ENCODE results near the gene KDM4B.
"Not testable (repeated sequence)": the region's sequence is repeated elsewhere in the genome, so short reads cannot be mapped to it uniquely, and the experiment has no call there.

Gene KDM4B

DNA sequence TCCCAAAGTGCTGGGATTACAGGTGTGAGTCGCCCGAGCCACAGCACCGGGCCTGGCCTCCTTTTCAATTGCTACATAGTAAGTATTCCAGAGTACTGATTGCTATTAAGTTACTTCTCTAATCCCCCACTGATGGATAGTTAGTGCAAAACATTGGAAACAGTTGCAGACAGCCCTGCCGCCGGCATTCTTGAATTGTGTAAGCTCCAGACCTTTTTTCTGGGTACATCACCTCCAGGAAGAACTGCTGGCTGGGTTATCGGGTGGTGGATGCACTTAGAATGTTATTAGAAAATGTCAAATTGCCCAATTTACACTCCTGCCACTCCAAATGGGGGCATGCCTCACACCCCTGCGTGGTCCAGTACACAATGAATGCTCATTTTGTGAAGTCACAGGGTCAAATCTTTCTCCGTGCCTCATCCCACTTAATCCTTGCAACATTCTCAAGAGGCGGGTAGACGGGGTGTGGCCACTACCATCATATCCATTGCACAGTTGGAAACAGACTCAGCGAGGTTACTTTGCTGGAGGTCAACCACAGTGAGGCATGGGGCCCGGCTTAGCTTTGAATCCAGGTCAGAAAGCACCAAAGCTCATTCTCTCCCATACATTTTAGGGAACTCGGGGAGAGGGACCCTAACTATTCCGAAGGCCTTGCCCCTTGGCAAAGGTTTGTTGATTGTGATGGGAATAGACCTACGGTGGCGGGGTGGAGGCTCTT lies 1.0 kb upstream of the KDM4B start:
- no peak for DNase-seq (ENCODE audit: low read depth in 2 of 2)

DNA sequence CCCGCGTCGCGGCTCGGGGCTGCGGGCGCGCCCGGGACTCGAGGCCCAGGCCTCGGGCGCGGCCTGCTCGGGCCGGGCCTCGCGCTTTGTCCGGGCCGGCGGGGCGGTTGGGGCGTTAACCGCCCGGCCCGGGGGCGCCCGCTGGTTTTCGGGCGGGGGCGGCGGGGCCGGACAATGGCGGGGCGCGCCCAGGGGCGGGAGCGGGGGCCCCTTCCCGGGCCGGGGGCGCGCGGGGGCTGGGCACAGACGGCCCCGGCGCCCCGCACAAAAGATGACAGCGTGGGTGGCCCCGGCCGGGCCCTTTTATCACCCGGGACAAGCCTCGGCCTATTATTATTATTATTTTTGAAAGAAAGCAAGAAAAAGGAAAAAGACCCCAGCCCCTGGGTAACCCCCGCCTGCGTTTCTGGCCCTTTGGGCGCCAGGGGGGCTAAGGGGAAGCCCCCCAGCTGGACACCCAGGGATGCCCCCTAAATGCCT lies 419 bp downstream of the KDM4B start:
- DNase-seq (ENCODE audit: low read depth in 2 of 2) = no peak

DNA sequence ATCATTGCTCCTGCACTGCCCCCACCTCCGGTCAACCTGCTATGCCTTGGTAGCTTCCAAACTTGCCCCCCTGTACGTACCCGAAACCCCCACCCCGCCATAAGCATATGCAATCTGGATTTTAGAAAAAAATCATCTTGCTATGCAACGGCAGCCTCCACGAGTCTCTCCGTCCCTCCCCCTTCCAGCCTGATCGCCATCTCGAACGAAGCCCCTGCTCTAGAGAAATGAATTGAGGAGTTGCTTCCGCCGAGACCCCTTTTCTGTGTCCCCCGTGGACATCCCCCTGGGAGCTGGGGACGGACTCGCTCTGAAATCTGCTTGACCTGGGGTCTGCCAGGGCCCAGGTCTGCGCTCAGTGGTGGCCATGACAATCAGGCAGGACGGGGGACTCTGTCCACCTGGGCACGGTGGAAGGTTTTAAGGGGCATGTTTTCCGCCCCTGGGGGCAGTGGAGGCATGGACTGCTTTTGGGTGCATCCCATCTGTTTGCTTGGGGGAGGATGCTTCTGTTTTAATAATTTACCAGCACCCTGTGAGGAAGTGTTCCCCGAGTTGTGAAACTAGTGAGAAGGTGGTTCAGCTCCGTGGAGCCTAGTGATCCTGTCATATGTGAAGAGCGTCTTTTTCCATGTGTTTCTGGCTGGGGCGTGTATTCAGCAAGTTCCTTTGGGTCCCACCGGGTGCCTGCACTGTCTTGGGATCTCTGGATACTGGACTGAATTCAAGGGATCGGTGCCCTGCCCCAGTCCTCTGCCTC lies 1.0 kb downstream of the KDM4B start:
- no peak for DNase-seq (ENCODE audit: low read depth in 2 of 2)

DNA sequence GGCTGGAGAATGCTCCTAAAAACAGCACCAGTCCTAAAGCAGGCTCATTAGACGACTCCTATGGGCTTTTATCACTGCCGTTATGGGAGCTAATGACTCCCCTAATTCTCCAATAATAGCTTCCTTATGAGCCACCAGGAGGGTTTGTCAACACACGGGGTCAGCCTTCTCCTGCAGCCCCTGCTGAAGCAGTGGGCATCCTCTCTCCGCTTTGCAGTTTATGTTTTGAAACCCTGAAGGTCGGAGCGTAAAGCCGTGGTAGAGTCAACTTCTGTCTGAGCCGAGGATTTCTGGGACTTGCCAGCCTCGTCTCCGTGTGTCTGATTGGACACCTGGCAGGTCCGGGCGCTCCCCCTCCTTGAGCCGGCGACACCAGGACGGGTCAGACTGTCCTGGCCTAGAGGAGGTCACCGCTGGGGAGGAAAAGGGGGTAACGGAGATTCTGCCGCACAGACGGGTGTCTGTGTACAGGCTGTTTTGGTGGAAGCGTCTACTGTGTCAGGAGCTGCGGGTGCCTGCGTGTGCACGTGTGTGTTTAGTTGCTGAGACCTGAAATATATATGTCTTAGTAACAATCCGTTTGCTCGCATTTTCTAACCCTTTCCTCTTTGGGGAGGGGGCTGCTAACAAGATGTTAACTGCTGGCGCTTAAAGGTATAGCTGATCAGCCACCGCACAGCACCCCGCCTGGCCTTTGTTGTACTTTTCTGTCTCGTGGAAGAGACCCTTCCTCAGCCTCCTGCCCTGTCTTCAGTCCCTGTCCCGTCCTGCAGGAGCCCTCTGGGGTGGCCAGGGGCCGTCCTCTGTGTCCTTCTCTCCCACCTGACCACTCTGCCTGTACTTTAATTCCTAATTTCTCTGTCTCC lies 1.9 kb downstream of the KDM4B start:
- DNase-seq (ENCODE audit: low read depth in 2 of 2) = no peak

DNA sequence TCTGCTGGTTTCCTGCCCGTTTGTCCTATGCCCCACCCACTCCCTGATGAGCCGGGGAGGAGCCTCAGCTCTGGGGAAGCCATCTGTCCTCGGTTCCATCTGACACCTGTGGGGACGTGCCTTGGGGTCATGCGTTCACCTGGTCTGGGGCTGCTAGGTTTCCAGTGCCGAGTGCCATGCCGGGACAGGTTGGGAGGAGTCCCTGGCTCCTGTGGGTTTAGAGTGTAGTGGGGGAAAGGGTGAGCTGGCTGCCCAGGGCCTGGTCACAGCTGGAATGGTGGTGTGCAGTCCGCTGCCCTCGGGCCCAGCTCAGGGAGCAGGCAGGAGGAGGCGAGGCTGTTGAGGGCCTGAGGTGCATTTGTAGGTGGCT lies 2.5 kb downstream of the KDM4B start:
- no peak for DNase-seq (ENCODE audit: low read depth in 2 of 2)

DNA sequence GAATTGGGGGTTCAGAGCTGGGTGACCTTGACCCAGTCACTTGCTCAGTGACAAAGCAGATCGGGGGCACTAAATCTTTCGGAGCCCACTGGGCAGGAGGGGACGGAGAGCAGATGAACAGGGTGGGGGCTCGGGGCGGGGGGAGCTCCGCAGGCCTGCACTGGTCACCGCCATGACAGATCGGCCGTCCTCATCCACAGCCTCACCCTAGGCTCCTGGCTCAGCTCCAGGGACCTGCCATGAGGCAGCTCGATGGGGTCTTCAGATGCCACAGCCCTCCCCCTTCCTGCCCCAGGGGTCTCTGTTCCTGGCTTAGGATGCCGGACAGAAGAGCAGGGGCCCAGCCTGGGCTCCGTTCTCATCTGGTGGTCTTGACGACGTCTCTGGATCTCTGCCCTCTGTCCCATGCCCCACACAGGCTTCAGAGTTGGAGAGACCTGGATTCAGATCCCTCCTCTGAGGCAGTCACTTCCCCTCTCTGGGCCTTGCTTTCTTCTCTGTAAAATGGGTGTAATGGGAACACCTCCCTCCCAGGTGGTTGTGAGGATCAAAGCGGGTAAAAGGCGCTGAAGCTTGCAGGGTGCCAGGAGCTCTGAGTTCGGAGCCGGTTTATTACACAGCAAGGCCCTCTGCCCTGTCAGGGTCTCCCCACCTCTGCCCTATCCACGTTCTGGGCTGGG lies 3.0 kb downstream of the KDM4B start:
- no peak for DNase-seq (ENCODE audit: low read depth in 2 of 2)

DNA sequence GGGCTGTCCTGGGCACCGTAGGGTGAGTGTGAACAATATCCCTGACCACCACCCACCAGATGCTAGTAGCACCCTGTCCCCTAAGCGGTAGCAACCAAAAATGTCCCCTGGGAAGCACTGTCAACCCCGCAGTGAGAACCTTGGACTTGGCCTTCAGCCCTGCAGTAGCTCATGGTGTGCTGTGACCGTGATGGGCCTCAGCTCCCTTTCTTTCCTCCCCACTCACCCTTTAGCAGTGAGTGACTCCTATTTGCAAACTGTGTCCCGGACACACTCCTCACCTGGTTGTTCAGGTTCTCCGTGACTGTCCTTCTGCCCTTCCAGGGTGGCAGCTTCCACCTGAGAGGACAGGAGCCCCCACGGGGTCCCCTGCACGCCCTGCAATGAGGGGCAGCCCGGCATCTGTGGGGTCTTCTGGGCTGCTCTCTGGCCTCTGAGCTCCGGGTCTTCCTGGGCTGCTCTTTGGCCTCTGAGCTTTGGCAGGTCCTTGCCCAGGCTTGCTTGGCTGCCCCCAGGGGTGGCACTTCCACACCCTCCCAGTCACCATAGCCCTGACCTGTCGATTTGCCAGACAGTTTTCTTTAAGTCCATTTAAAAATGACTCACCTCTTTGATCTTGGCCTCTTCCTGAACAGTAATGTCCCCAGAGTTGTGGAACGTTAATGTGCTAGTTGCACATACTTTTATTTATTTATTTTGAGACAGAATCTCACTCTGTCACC lies 3.8 kb downstream of the KDM4B start:
- no peak for DNase-seq (ENCODE audit: low read depth in 2 of 2)

DNA sequence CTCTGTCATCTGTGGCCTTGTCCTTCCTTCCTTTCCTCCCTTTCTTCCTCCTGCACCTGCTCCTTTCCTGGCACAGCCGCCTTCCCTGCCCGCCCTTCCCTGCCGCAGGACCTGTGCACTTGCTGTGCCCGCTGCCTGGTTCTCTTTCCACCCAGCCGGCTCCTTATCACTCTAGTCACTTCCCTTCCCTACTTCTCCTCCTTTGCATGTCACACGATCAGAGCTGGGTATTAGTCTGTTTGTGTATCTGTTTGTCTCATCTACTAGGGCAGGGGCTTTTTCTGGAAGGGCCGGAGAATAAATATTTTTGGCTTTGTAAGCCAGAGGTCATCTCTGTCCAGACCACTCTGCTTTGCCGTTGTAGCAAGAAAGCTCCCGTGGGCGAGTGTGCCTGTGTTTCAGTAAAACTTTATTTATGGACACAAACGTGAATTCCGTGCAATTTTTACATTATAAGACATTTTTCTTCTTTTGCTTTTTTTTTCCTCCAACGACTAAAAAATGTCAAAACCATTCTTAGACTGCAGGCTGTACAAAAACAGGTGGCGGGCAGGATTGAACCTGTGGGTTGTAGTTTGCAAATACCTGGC lies 6.1 kb downstream of the KDM4B start:
- no peak for DNase-seq (ENCODE audit: low read depth in 2 of 2)

DNA sequence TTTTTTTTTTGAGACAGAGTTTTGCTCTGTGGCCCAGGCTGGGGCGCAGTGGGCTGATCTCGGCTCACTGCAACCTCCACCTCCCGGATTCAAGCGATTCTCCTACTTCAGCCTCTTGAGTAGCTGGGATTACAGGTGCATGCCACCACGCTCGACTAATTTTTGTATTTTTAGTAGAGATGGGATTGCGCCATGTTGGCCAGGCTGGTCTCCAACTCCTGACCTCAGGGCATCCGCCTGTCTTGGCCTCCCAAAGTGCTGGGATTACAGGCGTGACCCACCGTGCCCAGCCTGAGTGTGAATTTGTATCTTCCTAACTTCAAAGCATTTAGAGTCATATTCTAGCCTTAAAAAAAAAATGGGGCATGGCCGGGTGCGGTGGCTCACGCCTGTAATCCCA lies 6.7 kb downstream of the KDM4B start:
- DNase-seq (ENCODE audit: low read depth in 2 of 2) = not testable (repeated sequence)

DNA sequence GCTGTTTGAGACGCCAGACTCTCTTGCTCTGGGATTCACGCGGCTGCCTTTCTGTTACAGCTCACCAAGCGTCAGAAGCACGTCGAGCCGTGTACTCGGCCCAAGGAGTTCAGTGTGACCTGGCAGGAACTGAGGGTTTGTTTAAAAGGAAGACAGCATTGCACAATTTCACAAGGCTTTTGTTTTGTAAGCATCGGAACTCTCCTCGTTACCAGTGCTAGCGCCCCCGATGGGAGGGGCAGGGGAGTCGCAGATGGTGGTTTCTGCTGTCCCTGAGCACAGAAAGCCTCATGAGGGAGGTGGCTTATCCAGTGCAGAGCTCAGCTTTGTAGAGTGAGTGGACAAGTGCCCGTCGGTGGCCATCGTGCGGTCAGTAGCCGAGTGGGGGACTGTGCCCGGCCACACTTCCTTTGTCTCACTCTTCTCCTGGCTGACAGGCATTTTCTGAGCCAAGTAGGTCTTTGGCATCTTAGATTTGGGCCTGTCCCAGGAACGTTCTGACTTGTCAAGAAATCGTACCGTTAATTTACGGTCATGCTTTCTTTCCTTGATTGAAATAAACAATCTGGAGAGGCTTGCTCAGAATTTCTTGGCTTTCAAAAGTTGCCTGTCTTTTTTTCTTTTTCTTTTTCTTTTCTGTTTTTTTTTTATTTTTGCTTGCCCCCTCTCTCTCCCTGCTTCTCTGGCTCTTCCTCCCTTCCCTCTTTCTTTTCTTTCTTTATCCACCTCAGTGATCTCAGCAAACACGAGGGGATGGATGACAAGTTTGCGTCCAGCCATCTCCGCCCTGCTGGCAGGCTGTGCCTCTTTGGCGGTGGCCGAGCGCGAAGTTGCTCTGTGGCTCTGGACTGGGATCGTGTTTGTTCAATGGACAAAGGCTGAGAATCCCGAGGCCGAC lies 7.7 kb downstream of the KDM4B start:
- DNase-seq (ENCODE audit: low read depth in 2 of 2) = no peak

DNA sequence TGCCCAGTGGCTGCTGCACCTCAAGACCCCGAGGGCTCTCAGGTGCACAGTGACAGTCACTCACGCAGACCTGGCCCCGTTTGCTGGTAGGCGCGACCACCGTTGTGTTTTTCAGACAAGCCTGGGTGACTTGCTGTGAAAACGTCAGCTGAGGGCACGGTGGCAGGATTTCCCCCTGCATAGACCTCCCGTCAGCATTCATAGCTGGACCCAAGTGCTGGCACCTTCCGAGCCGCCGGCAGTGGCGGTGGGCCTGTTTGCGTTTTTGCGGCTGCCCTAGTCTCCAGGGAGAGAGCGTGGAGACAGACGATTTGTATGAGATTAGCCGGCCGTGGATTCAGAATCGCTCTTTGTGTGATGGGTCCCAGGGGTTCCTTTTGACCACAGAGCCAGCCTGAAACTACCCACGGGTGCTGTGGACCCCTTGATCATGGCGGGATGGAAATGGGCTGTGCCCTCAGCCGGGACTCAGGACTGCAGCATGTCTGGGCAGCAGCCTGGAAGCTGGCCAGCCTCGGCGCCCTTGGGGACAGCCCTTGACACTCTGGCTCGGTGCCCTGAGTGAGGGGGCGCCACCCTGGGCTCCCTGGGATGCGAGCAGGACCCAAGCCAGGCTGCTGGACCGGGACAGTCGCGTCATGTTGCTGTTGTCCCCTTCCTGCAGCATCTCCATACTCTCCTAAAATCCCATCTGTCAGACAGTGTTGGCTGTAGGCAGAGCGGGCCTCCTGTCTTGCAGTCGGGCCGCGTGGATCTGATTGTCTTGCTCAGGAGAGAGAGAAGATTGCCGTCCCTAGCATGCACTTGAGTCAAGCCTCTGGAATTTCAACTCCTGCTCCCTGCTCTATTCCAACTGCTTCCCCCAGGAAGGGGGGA lies 8.6 kb downstream of the KDM4B start:
- DNase-seq (ENCODE audit: low read depth in 2 of 2) = no peak

DNA sequence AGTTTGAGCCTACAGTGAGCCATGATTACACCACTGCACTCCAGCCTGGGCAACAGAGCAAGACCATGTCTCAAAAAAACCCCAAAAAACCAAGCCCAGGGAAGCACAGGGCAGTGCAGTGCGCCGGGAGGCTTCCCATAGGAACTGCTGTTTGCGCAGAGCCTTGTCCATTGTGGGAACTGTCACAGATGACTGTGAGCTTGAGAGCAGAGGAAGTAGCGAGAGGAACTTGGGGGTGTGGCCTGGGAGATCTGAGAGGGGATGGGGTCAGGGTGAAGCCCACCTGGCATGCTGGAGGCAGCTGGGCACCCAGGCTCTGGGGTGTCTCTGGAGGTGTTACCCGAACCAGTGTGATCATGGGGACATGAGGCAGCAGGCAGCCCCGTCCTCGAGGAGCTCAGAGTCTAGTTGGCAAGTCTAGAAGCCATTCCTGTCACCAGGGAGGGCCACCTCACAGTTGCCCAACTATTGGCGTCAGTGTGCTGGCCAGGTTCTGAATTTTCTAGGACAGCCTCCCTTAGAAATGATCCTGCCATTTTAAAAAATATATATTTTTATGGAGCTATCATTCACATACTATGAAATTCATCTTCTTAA lies 10.4 kb downstream of the KDM4B start:
- no peak for DNase-seq (ENCODE audit: low read depth in 2 of 2)

DNA sequence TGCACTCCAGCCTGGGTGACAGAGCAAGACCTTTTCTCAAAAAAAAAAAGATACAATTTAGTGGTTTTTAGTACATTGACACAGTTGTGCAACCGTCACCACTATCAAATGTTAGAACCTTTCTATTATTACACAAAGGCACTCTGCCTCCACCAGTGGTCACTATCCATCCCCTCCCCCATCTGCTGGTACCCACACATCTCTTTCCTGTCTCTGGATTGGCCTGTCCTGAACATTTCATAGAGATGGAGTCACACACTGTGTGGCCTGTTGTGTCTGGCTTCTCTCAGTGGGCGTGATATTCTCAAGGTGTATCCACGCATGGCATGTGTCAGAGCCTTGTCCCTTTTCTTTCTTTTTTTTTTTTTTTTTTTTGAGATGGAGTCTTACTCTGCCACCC lies 11.2 kb downstream of the KDM4B start:
- DNase-seq (ENCODE audit: low read depth in 2 of 2) = no peak

DNA sequence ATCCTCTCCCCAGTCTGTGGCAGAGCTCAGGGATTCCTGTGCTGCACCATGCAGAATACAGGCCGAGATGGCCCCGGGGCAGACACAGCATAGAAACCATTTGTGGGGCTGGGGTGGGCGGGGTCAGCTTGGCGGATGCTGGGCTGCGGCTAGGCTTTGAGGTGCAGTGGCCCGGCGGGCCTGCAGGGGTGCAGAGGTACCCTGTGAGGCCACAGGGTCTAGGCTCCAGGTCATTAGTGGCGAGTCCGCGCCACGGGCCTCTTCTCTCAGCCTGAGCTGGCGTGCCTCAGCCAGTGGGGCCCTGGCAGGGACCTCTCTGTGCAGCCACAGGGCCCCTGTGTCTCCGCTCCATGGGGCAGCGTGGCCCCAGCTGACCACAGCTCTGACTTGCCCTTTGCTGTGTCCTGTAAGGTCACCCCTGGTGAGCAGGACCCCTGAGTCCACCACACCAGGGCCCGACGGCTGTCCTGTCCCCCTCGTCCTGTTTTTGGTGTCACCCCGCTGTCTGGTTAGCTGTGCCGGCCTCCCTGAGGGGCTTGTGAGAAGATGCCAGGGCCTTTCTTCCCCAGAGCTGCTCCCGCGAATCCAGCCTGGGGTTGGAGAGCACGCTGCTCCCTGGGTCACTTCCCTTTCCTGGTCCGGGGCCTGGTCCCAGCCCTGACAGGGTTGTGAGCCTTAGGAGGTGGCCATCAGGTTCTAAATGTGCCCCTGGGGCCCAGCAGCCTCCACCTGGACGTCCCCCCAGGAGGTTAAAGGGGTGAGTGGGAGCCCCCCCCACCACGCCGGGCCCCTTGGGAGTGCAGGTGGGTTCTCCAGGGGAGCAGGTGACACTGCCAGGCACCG lies 12.1 kb downstream of the KDM4B start:
- DNase-seq (ENCODE audit: low read depth in 2 of 2) = no peak

DNA sequence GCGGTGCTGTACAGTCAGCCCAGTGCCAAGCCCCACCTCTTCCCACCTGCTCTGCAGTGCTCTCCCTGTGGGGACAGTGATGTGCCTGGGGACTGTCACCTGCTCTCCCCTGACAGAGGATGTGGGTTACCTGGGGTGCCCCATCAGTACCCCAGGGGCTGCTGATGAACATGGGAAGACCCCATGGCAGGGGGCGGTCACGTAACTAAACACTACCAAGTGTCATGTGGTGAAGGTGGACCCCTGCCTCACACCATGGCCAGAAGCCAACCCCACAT lies 12.7 kb downstream of the KDM4B start:
- no peak for DNase-seq (ENCODE audit: low read depth in 2 of 2)

DNA sequence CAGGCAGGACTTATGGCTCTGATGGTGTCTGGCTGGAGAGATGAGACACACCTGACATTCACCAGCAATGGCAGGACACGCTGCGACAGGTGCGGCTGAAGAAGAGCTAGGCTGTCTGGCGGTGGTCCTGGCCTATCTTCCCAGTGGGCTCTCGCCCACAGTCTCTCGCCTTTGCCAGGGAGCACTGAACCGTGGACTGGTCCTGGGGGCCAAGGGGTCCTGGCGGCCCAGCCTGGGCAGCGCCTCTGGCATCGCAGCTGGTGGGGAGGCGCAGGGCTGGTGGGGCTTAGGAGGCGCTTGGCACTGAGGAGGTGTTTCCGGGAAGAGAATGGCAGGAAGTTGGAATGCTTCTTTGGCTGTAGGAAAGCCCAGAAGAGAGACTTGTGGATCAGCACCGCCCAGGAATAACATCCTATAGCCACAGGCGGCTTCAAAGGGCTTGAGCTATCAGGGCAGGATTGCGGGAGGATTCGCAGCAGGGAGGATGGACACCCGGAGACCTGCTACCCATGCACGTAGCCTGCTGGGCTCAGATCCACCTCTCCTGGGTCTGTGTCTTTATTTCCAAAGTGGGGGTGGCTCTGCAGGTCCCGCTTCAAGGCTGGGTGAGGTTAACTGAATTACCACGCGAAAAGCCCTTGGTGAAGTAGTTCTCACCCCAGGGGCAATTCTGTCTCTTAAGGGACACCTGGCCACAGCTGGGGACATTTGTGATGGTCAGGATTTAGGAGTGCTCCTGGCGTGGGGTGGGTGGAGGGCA lies 14.6 kb downstream of the KDM4B start:
- DNase-seq (ENCODE audit: low read depth in 2 of 2) = no peak

DNA sequence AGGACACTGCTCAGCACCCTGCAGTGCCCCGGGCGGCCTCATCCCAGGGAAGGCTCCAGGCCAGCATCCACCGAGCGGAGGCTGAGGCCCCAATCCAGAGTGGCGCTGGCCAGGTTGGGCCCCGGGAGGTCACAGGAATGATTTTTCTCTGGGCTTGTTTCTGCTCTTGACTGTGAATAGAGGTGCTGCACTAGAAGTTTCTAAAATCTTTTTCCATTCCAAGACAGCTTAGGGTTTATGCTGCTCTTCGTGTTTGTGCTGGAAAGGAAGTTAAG lies 15.1 kb downstream of the KDM4B start:
- DNase-seq (ENCODE audit: low read depth in 2 of 2) = no peak
